Hepatocyte (in vitro differentiated cells): Measurements from ENCODE around the gene CSNK1G3. TPM values are rescaled to one million over a fixed set of nuclear protein-coding genes. Genes with fewer than 3 reads are reported as not detected.

Source experiments
- DNase-seq: peaks from one replicate; pipeline ENCODE4 v3.0.0-alpha.2; 2016; ENCODE audit warnings: low spot score
- H2AFZ ChIP-seq: fragments of 200-600 bp; sonication (generic); 2 replicates; pipeline ENCODE4 v1.6.0; 2016; ENCODE audit warnings: antibody characterized with exemption, mild to moderate bottlenecking
- H3K27ac ChIP-seq: fragments of 200-600 bp; sonication (generic); 2 replicates; pipeline ENCODE4 v1.5.1; 2016; ENCODE audit warnings: mild to moderate bottlenecking
- H3K27me3 ChIP-seq: fragments of 200-600 bp; sonication (generic); 2 replicates; pipeline ENCODE4 v1.6.1; 2016
- H3K36me3 ChIP-seq: fragments of 200-600 bp; sonication (generic); replicated peaks from 2 replicates; pipeline ENCODE4 v1.5.1; 2016; ENCODE audit warnings: low read depth; ENCODE audit not compliant: insufficient read depth
- H3K4me1 ChIP-seq: fragments of 200-600 bp; sonication (generic); 2 replicates; pipeline ENCODE4 v1.5.1; 2016; ENCODE audit warnings: mild to moderate bottlenecking, moderate library complexity; ENCODE audit not compliant: insufficient read depth
- H3K4me2 ChIP-seq: fragments of 200-600 bp; sonication (generic); 2 replicates; pipeline ENCODE4 v1.6.0; 2016
- H3K4me3 ChIP-seq: fragments of 200-600 bp; sonication (generic); 2 replicates; pipeline ENCODE4 v1.5.1; 2016; ENCODE audit warnings: mild to moderate bottlenecking
- H3K79me2 ChIP-seq: fragments of 200-600 bp; sonication (generic); 2 replicates; pipeline ENCODE4 v1.6.0; 2017; ENCODE audit warnings: mild to moderate bottlenecking
- H3K9me2 ChIP-seq: fragments of 200-600 bp; sonication (generic); replicated peaks from 2 replicates; pipeline ENCODE4 v1.6.0; 2017; ENCODE audit warnings: mild to moderate bottlenecking; ENCODE audit not compliant: insufficient read depth
- H3K9me3 ChIP-seq: fragments of 200-600 bp; sonication (generic); 2 replicates; pipeline ENCODE4 v1.5.1; 2016; ENCODE audit warnings: low read depth, mild to moderate bottlenecking
- H4K20me1 ChIP-seq: fragments of 200-600 bp; sonication (generic); 2 replicates; pipeline ENCODE4 v1.6.0; 2016; ENCODE audit warnings: mild to moderate bottlenecking; ENCODE audit not compliant: insufficient read depth, poor library complexity, severe bottlenecking
- CTCF ChIP-seq: fragments of 200-600 bp; sonication (generic); IDR thresholded peaks from 2 replicates; pipeline ENCODE4 v1.5.1; 2016; ENCODE audit warnings: antibody characterized with exemption, mild to moderate bottlenecking; ENCODE audit not compliant: poor library complexity
- EZH2 ChIP-seq: fragments of 200-600 bp; sonication (generic); IDR thresholded peaks from 2 replicates; pipeline ENCODE4 v1.6.1; 2016; ENCODE audit warnings: antibody characterized with exemption, mild to moderate bottlenecking, borderline replicate concordance
- EZH2phosphoT487 ChIP-seq: fragments of 200-600 bp; sonication (generic); IDR thresholded peaks from one replicate; pipeline ENCODE4 v1.6.1; 2018; ENCODE audit warnings: antibody characterized with exemption, mild to moderate bottlenecking, low read depth, moderate library complexity; ENCODE audit not compliant: unreplicated experiment, severe bottlenecking
- WGBS: methylation state at CpG from one replicate; pipeline ENCODE4 v1.1.6; 2016; ENCODE audit warnings: low lambda C conversion rate; ENCODE audit errors: missing lambda C conversion rate; 5-methylcytosine and 5-hydroxymethylcytosine counted together
- polyA plus RNA-seq: library from polyadenylated mRNA; unstranded; fragments of >200 nt; fragmentation: Nextera tagmentation; extraction: Ambion mirVana; gene quantifications from 2 replicates; pipeline ENCODE4 v1.2.1, GENCODE V29; 2016
- total RNA-seq: library from RNA; depleted of rRNA; stranded (reverse); fragments of >200 nt; gene quantifications from 2 replicates; pipeline ENCODE4 v1.2.3, GENCODE V29; 2014

The CSNK1G3 gene
- total and polyA plus RNA-seq, 2 experiments from 2014 or later = 20.8 to 59.3 TPM

DNA sequence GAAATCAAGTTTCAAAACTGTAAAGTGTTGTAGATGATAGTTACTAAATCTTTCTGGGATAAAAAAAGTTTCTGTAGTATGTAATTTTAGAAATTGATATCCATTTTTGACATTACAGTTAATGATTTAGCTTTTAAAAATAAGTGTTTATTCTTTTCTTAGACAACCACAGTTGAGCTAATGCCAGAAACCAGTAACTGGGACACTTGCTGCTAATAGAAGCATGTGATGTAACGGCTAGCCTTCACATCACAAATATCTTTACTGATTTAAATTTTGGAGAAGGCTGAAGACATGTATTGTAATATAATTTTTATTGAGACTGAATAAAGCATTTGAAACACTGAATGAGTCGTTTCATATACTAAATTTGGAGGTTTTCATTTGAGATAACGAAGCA, 18.8 kb downstream of the CSNK1G3 start:
- Histone ChIP-seq H3K79me2 (peaks cover 98% of the 10 kb centered on the region), H3K9me2 (no peaks in the 10 kb centered on the region), H3K4me2 (no peak overlapping the region), H3K9me3 (no peaks in the 10 kb centered on the region), H4K20me1 (peaks cover 33% of the 10 kb centered on the region), H3K36me3 (no peaks in the 10 kb centered on the region), H2AFZ (no peak overlapping the region), H3K4me3 (no peak overlapping the region), H3K4me1 (no peaks in the 10 kb centered on the region), H3K27ac (no peak overlapping the region), H3K27me3 (no peaks in the 10 kb centered on the region)
- 84% methylated on average over 3 of the region's 3 CpGs for WGBS
- DNase-seq = no peak
- no peak for TF ChIP-seq EZH2phosphoT487
- TF ChIP-seq CTCF = no peak
- TF ChIP-seq EZH2 = no peak

GRCh38 chr5:123535648-123536047, 23.7 kb downstream of the CSNK1G3 start:
- H2AFZ ChIP-seq = no peak overlapping the region
- peaks cover 4% of the 10 kb centered on the region for H4K20me1 ChIP-seq
- DNase-seq = no peak
- no peak for TF ChIP-seq CTCF
- no peak for TF ChIP-seq EZH2phosphoT487
- TF ChIP-seq EZH2 = no peak
- 100% methylated on average over 1 of the region's 1 CpG for WGBS
- no peaks in the 10 kb centered on the region for H3K9me2 ChIP-seq
- H3K9me3 ChIP-seq = no peaks in the 10 kb centered on the region
- peaks cover 97% of the 10 kb centered on the region for H3K79me2 ChIP-seq
- no peak overlapping the region for H3K4me2 ChIP-seq
- no peaks in the 10 kb centered on the region for H3K36me3 ChIP-seq
- no peak overlapping the region for H3K27ac ChIP-seq
- H3K4me3 ChIP-seq = no peak overlapping the region
- no peaks in the 10 kb centered on the region for H3K4me1 ChIP-seq
- no peaks in the 10 kb centered on the region for H3K27me3 ChIP-seq

DNA sequence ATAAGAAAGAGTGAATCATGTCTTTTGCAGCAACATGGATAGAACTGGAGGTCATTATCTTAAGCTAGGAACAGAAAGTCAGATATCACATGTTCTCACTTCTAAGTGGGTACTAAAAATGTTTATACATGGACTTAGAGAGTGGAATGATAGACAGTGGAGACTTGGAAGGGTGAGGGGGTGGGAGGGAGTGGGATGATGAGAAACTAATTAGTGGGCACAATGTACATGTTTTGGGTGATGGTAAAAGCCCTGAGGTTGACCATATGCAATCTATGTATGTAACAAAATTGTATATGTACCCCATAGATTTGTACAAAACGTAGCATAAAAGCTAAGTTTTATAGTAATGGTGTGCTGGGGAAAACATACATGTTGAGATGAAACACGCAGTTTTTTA, 25.3 kb downstream of the CSNK1G3 start:
- Histone ChIP-seq H3K27ac (no peak overlapping the region), H3K36me3 (no peaks in the 10 kb centered on the region), H3K4me3 (no peak overlapping the region), H3K4me1 (no peaks in the 10 kb centered on the region), H2AFZ (no peak overlapping the region), H3K79me2 (peaks cover 97% of the 10 kb centered on the region), H3K9me2 (no peaks in the 10 kb centered on the region), H4K20me1 (no peaks in the 10 kb centered on the region), H3K9me3 (no peaks in the 10 kb centered on the region), H3K27me3 (no peaks in the 10 kb centered on the region), H3K4me2 (no peak overlapping the region)
- 97% methylated on average over 2 of the region's 2 CpGs for WGBS
- no peak for TF ChIP-seq EZH2phosphoT487
- no peak for TF ChIP-seq CTCF
- no peak for TF ChIP-seq EZH2
- no peak for DNase-seq

- Histone ChIP-seq H3K27ac (no peak overlapping the region), H3K9me3 (no peaks in the 10 kb centered on the region), H3K4me2 (no peak overlapping the region), H3K9me2 (no peaks in the 10 kb centered on the region), H3K36me3 (no peaks in the 10 kb centered on the region), H3K4me1 (no peaks in the 10 kb centered on the region), H4K20me1 (no peaks in the 10 kb centered on the region), H3K4me3 (no peak overlapping the region), H2AFZ (no peak overlapping the region), H3K79me2 (peaks cover 97% of the 10 kb centered on the region), H3K27me3 (no peaks in the 10 kb centered on the region)
- 73% methylated on average over 2 of the region's 2 CpGs for WGBS
- no peak for DNase-seq
- TF ChIP-seq CTCF = no peak
- no peak for TF ChIP-seq EZH2phosphoT487
- TF ChIP-seq EZH2 = no peak
These were observed 25.9 kb downstream of the CSNK1G3 start for GRCh38 chr5:123537845-123538244.
